Panc1 (cell line): ENCODE results near the gene G6PC2. TPM values are rescaled to one million over a fixed set of nuclear protein-coding genes. Genes with fewer than 3 reads are reported as not detected.

Source experiments
- ATAC-seq: fragments of 200-7000 bp; cut with Tn5 transposase; 2 replicates; pipeline ENCODE4 v1.9.1; 2020; ENCODE audit warnings: mild to moderate bottlenecking, moderate library complexity
- BruUV-seq: library from RNA; stranded (reverse); fragments of 400-500 nt; replicated peaks from 2 replicates; lab custom pipeline; 2021; lab: Mats Ljungman, UMichigan
- CTCF ChIA-PET: fragments of 300-600 bp; sonication (Branson Sonifier 250); formaldehyde crosslinking; loops from one replicate; lab custom pipeline; 2022; ENCODE audit warnings: antibody characterized with exemption; lab: Charles Lee
- POLR2A ChIA-PET: fragments of 300-600 bp; sonication (Branson Sonifier 250); formaldehyde crosslinking; loops from one replicate; lab custom pipeline; 2022; ENCODE audit warnings: antibody characterized with exemption; lab: Charles Lee
- DNase-seq: peaks from one replicate; pipeline ENCODE4 v3.0.0-alpha.2; 2010; ENCODE audit warnings: low read depth, low spot score
- H3K27ac ChIP-seq: 2 replicates; pipeline ENCODE4 v1.5.1; 2011; ENCODE audit warnings: mild to moderate bottlenecking, low read length, inconsistent platforms
- H3K27me3 ChIP-seq: fragments of 200-500 bp; sonication (Bioruptor generic); 2 replicates; pipeline ENCODE4 v1.6.0; 2014; ENCODE audit warnings: low read length, inconsistent platforms; ENCODE audit not compliant: control insufficient read depth, insufficient read depth
- H3K36me3 ChIP-seq: fragments of 200-500 bp; sonication (Bioruptor generic); 2 replicates; pipeline ENCODE4 v1.5.1; 2014; ENCODE audit warnings: inconsistent platforms, mild to moderate bottlenecking, low read length, moderate library complexity; ENCODE audit not compliant: control insufficient read depth, insufficient read depth
- H3K4me1 ChIP-seq: 2 replicates; pipeline ENCODE4 v1.5.1; 2011; ENCODE audit warnings: inconsistent platforms, mild to moderate bottlenecking, low read length, moderate library complexity; ENCODE audit not compliant: control insufficient read depth, insufficient read depth
- H3K4me3 ChIP-seq, 2 experiments: 2 replicates each; pipeline ENCODE4 v1.5.1; 2011 to 2012; ENCODE audit warnings: low read depth in 2 of 2, low read length in 2 of 2, mild to moderate bottlenecking in 2 of 2, inconsistent platforms in 1 of 2, moderate library complexity in 1 of 2
- H3K9me3 ChIP-seq: fragments of 200-500 bp; sonication (Bioruptor generic); 2 replicates; pipeline ENCODE4 v1.5.1; 2014; ENCODE audit warnings: low read depth, mild to moderate bottlenecking, inconsistent platforms, low read length, moderate library complexity; ENCODE audit not compliant: control insufficient read depth, insufficient read depth
- POLR2AphosphoS5 ChIP-seq: IDR thresholded peaks from 2 replicates; pipeline ENCODE4 v1.6.1; 2012; ENCODE audit warnings: mild to moderate bottlenecking, low read depth, low read length, moderate library complexity
- SIN3A ChIP-seq: IDR thresholded peaks from 2 replicates; pipeline ENCODE4 v1.6.1; 2012; ENCODE audit warnings: low read depth, mild to moderate bottlenecking, low read length, moderate library complexity, borderline replicate concordance; ENCODE audit not compliant: insufficient read depth
- TCF7L2 ChIP-seq: IDR thresholded peaks from 2 replicates; pipeline ENCODE4 v1.6.1; 2011; ENCODE audit warnings: mild to moderate bottlenecking, low read depth, low read length, inconsistent platforms
- in situ Hi-C: cut with HindIII; loops from 2 replicates; pipeline ENCODE4 v1.10.0; 2016; ENCODE audit warnings: low sequenced_read_pairs, low pct_unique_long_range_greater_than_20kb
- intact Hi-C: fragments of 100-400 bp; cut with micrococcal nuclease; formaldehyde crosslinking; loops from one replicate; pipeline ENCODE4 v1.10.0; 2022; ENCODE audit not compliant: unreplicated experiment
- total RNA-seq: library from RNA; stranded (reverse); gene quantifications from one replicate; pipeline ENCODE4 v1.2.1, GENCODE V29; 2021; ENCODE audit not compliant: unreplicated experiment
- TF ChIP-seq, protein P1 (sequence below): fragments of 450-650 bp; IDR thresholded peaks from 2 replicates; pipeline ENCODE4 v1.5.1; 2017; ENCODE audit warnings: mild to moderate bottlenecking
- TF ChIP-seq, protein P2 (sequence below), 2 experiments: IDR thresholded peaks; 2 replicates each; pipeline ENCODE4 v1.6.1; 2011 to 2012; ENCODE audit warnings: low read depth in 2 of 2, control low read depth in 1 of 2, low read length in 1 of 2, mild to moderate bottlenecking in 1 of 2, moderate library complexity in 1 of 2; ENCODE audit not compliant: insufficient read depth in 1 of 2

The G6PC2 gene
- total RNA-seq, 1 experiment from 2014 or later = not detected

DNA sequence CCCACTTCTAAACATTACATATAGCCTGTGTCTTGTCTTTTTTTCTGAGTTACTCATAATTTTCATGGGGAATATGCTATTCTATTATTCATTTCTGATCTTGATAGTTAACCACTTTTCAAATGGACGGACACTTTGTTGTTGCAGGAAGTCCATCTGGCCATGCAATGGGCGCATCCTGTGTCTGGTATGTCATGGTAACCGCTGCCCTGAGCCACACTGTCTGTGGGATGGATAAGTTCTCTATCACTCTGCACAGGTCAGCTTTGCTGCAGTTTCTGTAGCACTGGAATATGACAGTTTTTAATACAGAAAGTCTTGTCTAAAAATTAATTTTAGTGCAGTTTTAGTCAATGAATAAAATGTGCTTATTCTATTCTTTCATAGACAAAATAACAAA is 3.3 kb downstream of the G6PC2 start:
- CTCF ChIA-PET = no interaction called here
- no TSS peak for BruUV-seq
- Histone ChIP-seq H3K27ac (no peak overlapping the region), H3K4me3 (no peak overlapping the region), H3K27me3 (peaks cover 11% of the 10 kb centered on the region), H3K36me3 (no peaks in the 10 kb centered on the region), H3K4me1 (no peaks in the 10 kb centered on the region), H3K9me3 (no peaks in the 10 kb centered on the region)
- intact Hi-C loops (no loop called here), in situ Hi-C loops (no loop called here)
- no peak for TF ChIP-seq TCF7L2
- TF ChIP-seq, protein P1, sequence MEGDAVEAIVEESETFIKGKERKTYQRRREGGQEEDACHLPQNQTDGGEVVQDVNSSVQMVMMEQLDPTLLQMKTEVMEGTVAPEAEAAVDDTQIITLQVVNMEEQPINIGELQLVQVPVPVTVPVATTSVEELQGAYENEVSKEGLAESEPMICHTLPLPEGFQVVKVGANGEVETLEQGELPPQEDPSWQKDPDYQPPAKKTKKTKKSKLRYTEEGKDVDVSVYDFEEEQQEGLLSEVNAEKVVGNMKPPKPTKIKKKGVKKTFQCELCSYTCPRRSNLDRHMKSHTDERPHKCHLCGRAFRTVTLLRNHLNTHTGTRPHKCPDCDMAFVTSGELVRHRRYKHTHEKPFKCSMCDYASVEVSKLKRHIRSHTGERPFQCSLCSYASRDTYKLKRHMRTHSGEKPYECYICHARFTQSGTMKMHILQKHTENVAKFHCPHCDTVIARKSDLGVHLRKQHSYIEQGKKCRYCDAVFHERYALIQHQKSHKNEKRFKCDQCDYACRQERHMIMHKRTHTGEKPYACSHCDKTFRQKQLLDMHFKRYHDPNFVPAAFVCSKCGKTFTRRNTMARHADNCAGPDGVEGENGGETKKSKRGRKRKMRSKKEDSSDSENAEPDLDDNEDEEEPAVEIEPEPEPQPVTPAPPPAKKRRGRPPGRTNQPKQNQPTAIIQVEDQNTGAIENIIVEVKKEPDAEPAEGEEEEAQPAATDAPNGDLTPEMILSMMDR = no peak
- TF ChIP-seq POLR2AphosphoS5 = no peak
- TF ChIP-seq, protein P2, sequence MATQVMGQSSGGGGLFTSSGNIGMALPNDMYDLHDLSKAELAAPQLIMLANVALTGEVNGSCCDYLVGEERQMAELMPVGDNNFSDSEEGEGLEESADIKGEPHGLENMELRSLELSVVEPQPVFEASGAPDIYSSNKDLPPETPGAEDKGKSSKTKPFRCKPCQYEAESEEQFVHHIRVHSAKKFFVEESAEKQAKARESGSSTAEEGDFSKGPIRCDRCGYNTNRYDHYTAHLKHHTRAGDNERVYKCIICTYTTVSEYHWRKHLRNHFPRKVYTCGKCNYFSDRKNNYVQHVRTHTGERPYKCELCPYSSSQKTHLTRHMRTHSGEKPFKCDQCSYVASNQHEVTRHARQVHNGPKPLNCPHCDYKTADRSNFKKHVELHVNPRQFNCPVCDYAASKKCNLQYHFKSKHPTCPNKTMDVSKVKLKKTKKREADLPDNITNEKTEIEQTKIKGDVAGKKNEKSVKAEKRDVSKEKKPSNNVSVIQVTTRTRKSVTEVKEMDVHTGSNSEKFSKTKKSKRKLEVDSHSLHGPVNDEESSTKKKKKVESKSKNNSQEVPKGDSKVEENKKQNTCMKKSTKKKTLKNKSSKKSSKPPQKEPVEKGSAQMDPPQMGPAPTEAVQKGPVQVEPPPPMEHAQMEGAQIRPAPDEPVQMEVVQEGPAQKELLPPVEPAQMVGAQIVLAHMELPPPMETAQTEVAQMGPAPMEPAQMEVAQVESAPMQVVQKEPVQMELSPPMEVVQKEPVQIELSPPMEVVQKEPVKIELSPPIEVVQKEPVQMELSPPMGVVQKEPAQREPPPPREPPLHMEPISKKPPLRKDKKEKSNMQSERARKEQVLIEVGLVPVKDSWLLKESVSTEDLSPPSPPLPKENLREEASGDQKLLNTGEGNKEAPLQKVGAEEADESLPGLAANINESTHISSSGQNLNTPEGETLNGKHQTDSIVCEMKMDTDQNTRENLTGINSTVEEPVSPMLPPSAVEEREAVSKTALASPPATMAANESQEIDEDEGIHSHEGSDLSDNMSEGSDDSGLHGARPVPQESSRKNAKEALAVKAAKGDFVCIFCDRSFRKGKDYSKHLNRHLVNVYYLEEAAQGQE (IDR thresholded peaks at IDR 0.05; ENCODE audit: insufficient read depth in 1 of 2, low read depth in 2 of 2, low read length in 1 of 2) = no peak
- TF ChIP-seq SIN3A = no peak
- POLR2A ChIA-PET = no interaction called here
- ATAC-seq (no peak), DNase-seq (no peak)

DNA sequence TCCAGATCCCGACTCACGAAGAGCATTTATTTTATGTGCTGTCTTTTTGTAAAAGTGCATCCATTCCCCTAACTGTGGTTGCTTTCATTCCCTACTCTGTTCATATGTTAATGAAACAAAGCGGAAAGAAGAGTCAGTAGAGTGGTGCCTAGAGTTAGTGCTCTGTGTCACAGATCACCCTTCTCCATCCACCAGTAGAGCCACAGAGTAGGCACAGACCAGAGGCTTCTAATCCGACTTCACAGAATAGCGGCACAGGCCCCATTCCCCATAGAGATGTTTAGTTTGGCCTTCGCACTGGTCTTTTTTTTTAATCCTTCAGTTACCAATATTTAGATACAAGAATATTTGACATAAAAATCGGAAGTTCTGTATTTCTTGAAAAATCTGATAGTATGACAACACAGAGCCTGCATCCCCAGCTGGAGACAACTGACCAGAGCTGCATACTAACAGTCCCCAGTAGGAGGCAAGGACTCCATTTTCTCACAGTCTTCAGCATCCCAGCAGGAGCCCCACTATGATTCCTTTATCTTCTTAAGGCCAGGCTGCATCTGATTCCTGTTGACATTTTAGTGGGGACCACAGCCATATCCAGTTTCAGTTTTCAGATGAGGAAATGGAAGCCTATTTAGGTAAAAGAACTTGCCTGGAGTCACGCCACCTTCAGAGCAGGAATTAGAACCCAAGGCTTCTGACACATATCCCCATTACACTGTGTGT is 7.0 kb downstream of the G6PC2 start:
- no peak for TF ChIP-seq SIN3A
- TF ChIP-seq TCF7L2 = no peak
- TF ChIP-seq, protein P1 = no peak
- TF ChIP-seq, protein P2 (IDR thresholded peaks at IDR 0.05; ENCODE audit: insufficient read depth in 1 of 2, low read depth in 2 of 2, low read length in 1 of 2) = no peak
- TF ChIP-seq POLR2AphosphoS5 = no peak
- no peak overlapping the region for H3K4me3 ChIP-seq
- ATAC-seq = no peak
- H3K27me3 ChIP-seq = peaks cover 21% of the 10 kb centered on the region
- no peak for DNase-seq
- no peaks in the 10 kb centered on the region for H3K36me3 ChIP-seq
- intact Hi-C loops = no loop called here
- no TSS peak for BruUV-seq
- CTCF ChIA-PET = no interaction called here
- H3K27ac ChIP-seq = no peak overlapping the region
- in situ Hi-C loops = no loop called here
- 0 out of 2 replicates have a peak, but pooled peaks cover 3% of the 10 kb centered on the region for H3K4me1 ChIP-seq
- H3K9me3 ChIP-seq = no peaks in the 10 kb centered on the region
- POLR2A ChIA-PET = interaction anchor here (0.7 kb wide), 1 partner anchor 1816 kb away, joined by 3 read pairs; no protein-coding TSS in a partner anchor
